ENCODE data around the gene LRMDA. TPM values are rescaled to one million over a fixed set of nuclear protein-coding genes. Genes with fewer than 3 reads are reported as not detected.

The LRMDA gene
- total RNA-seq, 3 donors from 2014 or later (not counting 1 experiment from before 2014, with no cell fraction given), result 1.4 to 2.4 (median 2.1) TPM

GRCh38 chr10:76572021-76572420, 1140.6 kb downstream of the LRMDA start:
- Histone ChIP-seq H3K27ac (ENCODE audit: low read length) (no peak overlapping the region), H3K4me1 (ENCODE audit: control insufficient read depth, insufficient read depth, low read length) (no peaks in the 10 kb centered on the region), H3K9me3 (ENCODE audit: control insufficient read depth, insufficient read depth, low read length) (no peaks in the 10 kb centered on the region), H3K36me3 (ENCODE audit: control insufficient read depth, insufficient read depth, low read length) (no peaks in the 10 kb centered on the region), H3K4me3 (ENCODE audit: low read length) (no peak overlapping the region), H3K27me3 (ENCODE audit: control insufficient read depth, insufficient read depth, low read length) (no peaks in the 10 kb centered on the region)
- no peak overlapping the region for H3K4me3 Mint-ChIP-seq
- no peaks in the 10 kb centered on the region for H3K4me1 Mint-ChIP-seq
- ATAC-seq, result no peak
- peaks cover 6 to 8% of the 10 kb centered on the region in 2 donors for H3K27me3 Mint-ChIP-seq (ENCODE audit: low read depth in 2 of 2)
- no peak for TF ChIP-seq CTCF (IDR thresholded peaks at IDR 0.05)
- no peaks in the 10 kb centered on the region for H3K36me3 Mint-ChIP-seq
- DNase-seq, result no peak
- peaks cover 4 to 8% of the 10 kb centered on the region in 2 donors for H3K9me3 Mint-ChIP-seq
- 50% methylated on average over 1 of the region's 1 CpG for WGBS (ENCODE audit: insufficient coverage)
- intact Hi-C loops (cut with micrococcal nuclease), result no loop called here
- no peak overlapping the region for H3K27ac Mint-ChIP-seq

GRCh38 chr10:76576276-76576962, 1145.0 kb downstream of the LRMDA start:
- ATAC-seq (no peak), DNase-seq (no peak)
- Histone ChIP-seq H3K27ac (ENCODE audit: low read length) (no peak overlapping the region), H3K36me3 (ENCODE audit: control insufficient read depth, insufficient read depth, low read length) (no peaks in the 10 kb centered on the region), H3K9me3 (ENCODE audit: control insufficient read depth, insufficient read depth, low read length) (peaks cover 2% of the 10 kb centered on the region), H3K4me1 (ENCODE audit: control insufficient read depth, insufficient read depth, low read length) (no peaks in the 10 kb centered on the region), H3K4me3 (ENCODE audit: low read length) (no peak overlapping the region), H3K27me3 (ENCODE audit: control insufficient read depth, insufficient read depth, low read length) (no peaks in the 10 kb centered on the region)
- Mint-ChIP-seq H3K9me3 (peaks cover 4 to 12% of the 10 kb centered on the region in 2 donors), H3K36me3 (no peaks in the 10 kb centered on the region), H3K4me1 (no peaks in the 10 kb centered on the region), H3K27ac (no peak overlapping the region), H3K4me3 (no peak overlapping the region), H3K27me3 (ENCODE audit: low read depth in 2 of 2) (peaks cover 5 to 6% of the 10 kb centered on the region in 2 donors)
- 79% methylated on average over 4 of the region's 4 CpGs for WGBS (ENCODE audit: insufficient coverage)
- TF ChIP-seq CTCF (IDR thresholded peaks at IDR 0.05), result no peak
- intact Hi-C loops (cut with micrococcal nuclease), result no loop called here

GRCh38 chr10:76577455-76577854, 1146.0 kb downstream of the LRMDA start:
- H3K27me3 Mint-ChIP-seq (ENCODE audit: low read depth in 2 of 2), result peaks cover 3 to 6% of the 10 kb centered on the region in 2 donors
- no peak for DNase-seq
- WGBS (ENCODE audit: insufficient coverage), result 73% methylated on average over 2 of the region's 2 CpGs
- ATAC-seq, result no peak
- H3K36me3 Mint-ChIP-seq, result no peaks in the 10 kb centered on the region
- no peaks in the 10 kb centered on the region for H3K4me1 Mint-ChIP-seq
- peaks cover 2% of the 10 kb centered on the region for H3K9me3 ChIP-seq (ENCODE audit: control insufficient read depth, insufficient read depth, low read length)
- no peak overlapping the region for H3K27ac ChIP-seq (ENCODE audit: low read length)
- no peak overlapping the region for H3K4me3 Mint-ChIP-seq
- no peak for TF ChIP-seq CTCF (IDR thresholded peaks at IDR 0.05)
- H3K4me1 ChIP-seq (ENCODE audit: control insufficient read depth, insufficient read depth, low read length), result no peaks in the 10 kb centered on the region
- no peak overlapping the region for H3K27ac Mint-ChIP-seq
- no peaks in the 10 kb centered on the region for H3K36me3 ChIP-seq (ENCODE audit: control insufficient read depth, insufficient read depth, low read length)
- H3K9me3 Mint-ChIP-seq, result peaks cover 4 to 11% of the 10 kb centered on the region in 2 donors
- H3K4me3 ChIP-seq (ENCODE audit: low read length), result no peak overlapping the region
- no peaks in the 10 kb centered on the region for H3K27me3 ChIP-seq (ENCODE audit: control insufficient read depth, insufficient read depth, low read length)
- intact Hi-C loops (cut with micrococcal nuclease), result no loop called here

All from natural killer cell (primary cell).